ENCODE data around the gene EOGT. TPM values are rescaled to one million over a fixed set of nuclear protein-coding genes. Genes with fewer than 3 reads are reported as not detected.
A peak's percentile ranks its signal among the peaks of the same experiment; 100 is the strongest.

Gene EOGT
- total RNA-seq, 2 donors from 2014 or later = 15.5 to 24.4 TPM

DNA sequence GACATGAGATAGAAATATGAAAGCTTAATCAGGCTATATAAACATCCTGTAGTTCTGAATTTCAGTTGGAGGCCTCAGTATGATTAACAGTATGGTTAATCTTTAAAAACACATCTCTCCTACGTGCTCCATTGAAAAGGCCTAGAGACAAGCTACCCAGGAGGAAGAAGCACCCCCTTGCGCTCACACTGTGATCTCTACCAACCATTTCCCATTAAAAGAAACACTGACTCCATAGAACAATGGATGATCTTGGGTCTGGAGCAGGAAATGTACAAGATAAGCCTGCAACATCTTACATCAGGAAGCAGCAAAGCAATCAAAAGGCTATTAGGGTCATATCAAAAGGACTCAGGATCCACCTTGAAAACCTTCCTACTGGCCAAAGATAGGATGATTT, 3.4 kb upstream of the EOGT start:
- Mint-ChIP-seq H3K27me3 (no peaks in the 10 kb centered on the region), H3K27ac (no peak overlapping the region), H3K4me3 (no peak overlapping the region), H3K4me1 (peaks cover 6% of the 10 kb centered on the region), H3K9me3 (no peaks in the 10 kb centered on the region), H3K36me3 (ENCODE audit: low read depth) (peaks cover 44% of the 10 kb centered on the region)
- no peak for ATAC-seq (replicated peaks)

DNA sequence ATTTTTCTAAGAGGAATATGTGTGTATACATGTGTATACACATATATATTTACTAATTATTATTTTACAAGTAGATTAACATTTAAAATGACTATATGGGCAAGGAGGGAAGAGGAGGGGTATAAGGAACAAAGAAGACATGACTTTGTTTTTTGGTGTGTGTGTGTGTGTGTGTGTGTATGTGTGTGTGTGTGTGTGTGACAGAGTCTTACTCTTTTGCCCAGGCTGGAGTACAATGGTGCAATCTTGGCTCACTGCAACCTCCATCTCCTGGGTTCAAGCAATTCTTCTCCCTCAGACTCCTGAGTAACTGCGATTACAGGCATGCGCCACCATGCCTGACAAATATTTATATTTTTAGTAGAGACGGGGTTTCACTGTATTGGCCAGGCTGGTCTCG, 2.6 kb upstream of the EOGT start:
- Mint-ChIP-seq H3K27ac (no peak overlapping the region), H3K27me3 (no peaks in the 10 kb centered on the region), H3K4me1 (peaks cover 6% of the 10 kb centered on the region), H3K9me3 (no peaks in the 10 kb centered on the region), H3K36me3 (ENCODE audit: low read depth) (peaks cover 42% of the 10 kb centered on the region), H3K4me3 (no peak overlapping the region)
- no peak for ATAC-seq (replicated peaks)

DNA sequence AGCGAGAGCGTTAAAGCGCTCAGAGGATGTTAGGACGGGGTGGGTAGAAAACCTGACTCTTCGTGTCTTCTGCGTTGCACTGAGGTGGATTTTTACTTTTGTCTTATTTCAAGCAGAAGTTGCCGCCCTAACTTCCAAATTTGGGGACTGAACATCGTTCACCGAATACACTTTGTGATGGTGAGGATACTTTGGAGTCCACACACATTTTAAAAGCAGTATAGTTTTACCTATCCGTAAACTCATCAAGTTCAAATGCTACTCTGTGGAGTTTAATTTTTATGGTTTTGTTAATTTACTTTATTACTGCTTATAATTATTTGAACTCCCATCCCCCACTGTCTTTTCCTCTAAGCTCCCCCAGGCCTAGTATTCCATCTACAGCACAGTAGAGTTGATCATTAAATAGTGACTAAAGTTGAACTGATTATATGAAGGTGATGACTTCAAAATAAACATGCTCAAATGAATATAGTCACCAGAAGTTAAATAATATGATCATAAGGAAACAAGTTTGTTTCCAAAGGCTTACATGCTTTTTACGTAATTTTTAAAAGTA, 617 bp upstream of the EOGT start:
- Mint-ChIP-seq H3K9me3 (no peaks in the 10 kb centered on the region), H3K4me1 (peaks cover 10% of the 10 kb centered on the region), H3K4me3 (peak overlapping the region; percentile 82), H3K27me3 (no peaks in the 10 kb centered on the region), H3K36me3 (ENCODE audit: low read depth) (peaks cover 47% of the 10 kb centered on the region), H3K27ac (peak overlapping the region; percentile 62)
- ATAC-seq (replicated peaks) = no peak

GRCh38 chr3:69012800-69013252, 658 bp downstream of the EOGT start:
- peak; percentile 27 for ATAC-seq (replicated peaks)
- peaks cover 10% of the 10 kb centered on the region for H3K4me1 Mint-ChIP-seq
- no peaks in the 10 kb centered on the region for H3K9me3 Mint-ChIP-seq
- H3K27me3 Mint-ChIP-seq = no peaks in the 10 kb centered on the region
- H3K36me3 Mint-ChIP-seq (ENCODE audit: low read depth) = peaks cover 47% of the 10 kb centered on the region
- peak overlapping the region; percentile 73 for H3K27ac Mint-ChIP-seq
- peak overlapping the region; percentile 82 for H3K4me3 Mint-ChIP-seq

GRCh38 chr3:69012100-69012799, 1.2 kb downstream of the EOGT start:
- Mint-ChIP-seq H3K36me3 (ENCODE audit: low read depth) (peaks cover 42% of the 10 kb centered on the region), H3K27ac (peak overlapping the region; percentile 73), H3K4me1 (peaks cover 10% of the 10 kb centered on the region), H3K27me3 (no peaks in the 10 kb centered on the region), H3K4me3 (peak overlapping the region; percentile 82), H3K9me3 (no peaks in the 10 kb centered on the region)
- no peak for ATAC-seq (replicated peaks)

DNA sequence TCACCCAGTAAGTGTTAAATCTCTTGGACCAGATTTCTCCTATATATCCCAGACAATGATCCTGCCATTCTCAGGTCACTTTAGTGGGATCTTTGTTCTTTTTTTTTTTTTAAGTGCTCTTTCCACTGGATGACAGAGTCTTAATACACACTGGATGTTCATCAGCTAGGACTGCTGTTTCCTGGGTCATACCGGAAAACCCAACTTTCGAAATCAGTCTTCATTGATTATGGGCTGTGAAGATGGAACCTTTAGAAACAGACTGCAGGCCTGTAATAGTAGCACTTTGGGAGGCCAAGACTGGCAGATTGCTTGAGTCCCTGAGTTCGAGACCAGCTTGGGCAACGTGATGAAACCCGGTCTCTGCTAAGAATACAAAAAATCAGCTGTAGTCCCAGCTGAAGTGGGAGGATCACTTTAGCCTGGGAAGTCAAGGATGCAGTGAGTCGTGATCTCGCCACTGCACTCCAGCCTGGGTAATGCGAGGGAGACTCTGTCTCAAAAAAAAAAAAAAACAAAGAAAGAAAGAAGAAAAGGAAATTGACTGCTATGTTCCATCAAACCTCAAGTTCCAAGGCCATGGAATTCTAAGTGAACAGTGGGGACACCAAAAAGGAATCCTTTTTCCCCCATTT, 2.3 kb downstream of the EOGT start:
- ATAC-seq (replicated peaks) = no peak
- Mint-ChIP-seq H3K27me3 (no peaks in the 10 kb centered on the region), H3K9me3 (no peaks in the 10 kb centered on the region), H3K27ac (no peak overlapping the region), H3K4me1 (peaks cover 10% of the 10 kb centered on the region), H3K4me3 (peak overlapping the region; percentile 82), H3K36me3 (ENCODE audit: low read depth) (peaks cover 47% of the 10 kb centered on the region)

- Mint-ChIP-seq H3K9me3 (no peaks in the 10 kb centered on the region), H3K27ac (no peak overlapping the region)
These were observed 3.7 kb downstream of the EOGT start for GRCh38 chr3:69009559-69010410.

GRCh38 chr3:69008980-69009379, 4.5 kb downstream of the EOGT start:
- Mint-ChIP-seq H3K4me1 (peaks cover 4% of the 10 kb centered on the region), H3K27me3 (no peaks in the 10 kb centered on the region), H3K4me3 (no peak overlapping the region), H3K27ac (no peak overlapping the region), H3K9me3 (no peaks in the 10 kb centered on the region), H3K36me3 (ENCODE audit: low read depth) (peaks cover 69% of the 10 kb centered on the region)
- ATAC-seq (replicated peaks) = no peak

More at GRCh38 chr3:69009559-69010410, 3.7 kb downstream of the EOGT start:
- Mint-ChIP-seq H3K4me1 (peaks cover 4% of the 10 kb centered on the region), H3K4me3 (no peak overlapping the region), H3K27me3 (no peaks in the 10 kb centered on the region), H3K36me3 (ENCODE audit: low read depth) (peaks cover 61% of the 10 kb centered on the region)
- no peak for ATAC-seq (replicated peaks)

DNA sequence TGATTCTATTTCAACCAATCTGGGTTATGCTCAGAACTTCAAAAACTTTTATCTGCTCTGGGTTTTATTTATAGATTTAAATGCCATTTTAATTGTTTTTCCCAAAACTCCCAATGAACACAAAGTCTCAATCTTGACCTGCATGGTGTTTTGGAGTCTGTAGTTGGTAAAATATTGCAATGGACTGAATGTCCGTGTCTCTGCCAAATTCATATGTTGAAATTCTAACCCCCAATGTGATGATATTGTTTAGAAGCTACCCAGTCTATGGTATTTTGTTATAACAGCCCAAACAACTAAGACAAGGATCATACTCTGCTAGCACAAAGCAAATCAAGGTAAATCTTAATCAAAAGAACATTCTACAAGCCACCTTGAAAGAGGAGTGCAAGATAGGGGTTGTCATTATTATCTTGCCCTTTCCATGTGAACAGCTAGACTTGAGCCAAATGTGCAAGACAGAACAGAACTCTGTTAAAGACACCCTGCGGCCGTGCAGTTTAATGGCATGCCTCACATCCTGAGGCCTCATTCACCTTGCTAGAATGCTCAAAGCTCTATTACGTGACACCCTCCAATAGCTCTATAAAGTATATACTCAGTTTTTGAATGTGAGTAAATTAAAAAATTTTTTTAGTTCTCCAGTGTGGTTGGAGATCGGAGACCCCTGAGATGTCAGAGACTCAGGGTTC, 7.5 kb downstream of the EOGT start:
- no peak overlapping the region for H3K4me3 Mint-ChIP-seq
- H3K9me3 Mint-ChIP-seq = no peaks in the 10 kb centered on the region
- peaks cover 4% of the 10 kb centered on the region for H3K4me1 Mint-ChIP-seq
- peaks cover 87% of the 10 kb centered on the region for H3K36me3 Mint-ChIP-seq (ENCODE audit: low read depth)
- H3K27me3 Mint-ChIP-seq = no peaks in the 10 kb centered on the region
- no peak overlapping the region for H3K27ac Mint-ChIP-seq
- ATAC-seq (replicated peaks) = no peak

- Mint-ChIP-seq H3K27ac (no peak overlapping the region), H3K27me3 (no peaks in the 10 kb centered on the region), H3K4me3 (no peak overlapping the region), H3K9me3 (no peaks in the 10 kb centered on the region), H3K36me3 (ENCODE audit: low read depth) (peaks cover 92% of the 10 kb centered on the region), H3K4me1 (peaks cover 4% of the 10 kb centered on the region)
- ATAC-seq (replicated peaks) = no peak
These were observed 8.3 kb downstream of the EOGT start for GRCh38 chr3:69005071-69005790.

DNA sequence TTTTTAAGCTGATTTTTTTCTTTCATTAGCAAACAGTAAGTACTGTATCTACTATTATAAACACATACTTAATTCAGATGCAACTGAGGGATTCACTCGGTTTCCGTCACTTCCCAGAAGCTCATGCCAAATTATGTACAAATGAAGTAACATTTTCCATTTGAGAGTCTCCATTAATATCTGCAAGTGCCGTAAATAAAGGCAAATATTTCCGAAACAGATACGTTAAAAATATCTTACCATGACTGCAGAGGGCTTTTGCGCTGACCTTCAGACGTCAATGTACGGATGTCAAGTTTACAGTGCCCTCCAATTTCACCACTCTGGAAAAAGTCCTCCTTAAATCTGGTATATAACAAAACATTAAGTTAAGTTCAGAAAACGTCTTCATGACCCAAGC, 9.3 kb downstream of the EOGT start:
- no peak for ATAC-seq (replicated peaks)
- Mint-ChIP-seq H3K4me3 (no peak overlapping the region), H3K4me1 (no peaks in the 10 kb centered on the region), H3K27ac (no peak overlapping the region), H3K27me3 (no peaks in the 10 kb centered on the region), H3K9me3 (no peaks in the 10 kb centered on the region), H3K36me3 (ENCODE audit: low read depth) (peaks cover 90% of the 10 kb centered on the region)

GRCh38 chr3:68999605-69000004, 13.9 kb downstream of the EOGT start:
- Mint-ChIP-seq H3K4me1 (peaks cover 11% of the 10 kb centered on the region), H3K4me3 (no peak overlapping the region), H3K27ac (no peak overlapping the region), H3K36me3 (ENCODE audit: low read depth) (peaks cover 92% of the 10 kb centered on the region), H3K27me3 (no peaks in the 10 kb centered on the region), H3K9me3 (no peaks in the 10 kb centered on the region)
- ATAC-seq (replicated peaks) = no peak

- ATAC-seq (replicated peaks) = no peak
- no peak overlapping the region for H3K27ac Mint-ChIP-seq
- H3K4me1 Mint-ChIP-seq = peaks cover 11% of the 10 kb centered on the region
- no peaks in the 10 kb centered on the region for H3K27me3 Mint-ChIP-seq
- H3K9me3 Mint-ChIP-seq = no peaks in the 10 kb centered on the region
- peaks cover 92% of the 10 kb centered on the region for H3K36me3 Mint-ChIP-seq (ENCODE audit: low read depth)
- no peak overlapping the region for H3K4me3 Mint-ChIP-seq
These were observed 14.3 kb downstream of the EOGT start for GRCh38 chr3:68999158-68999557.

Data from activated T-helper 17 cell treated with anti-CD3 and anti-CD28 coated beads, Interleukin-2, amount 50 U/mL, for 72 hours (primary cell).